ENCODE data around the gene EFCAB14.

DNA sequence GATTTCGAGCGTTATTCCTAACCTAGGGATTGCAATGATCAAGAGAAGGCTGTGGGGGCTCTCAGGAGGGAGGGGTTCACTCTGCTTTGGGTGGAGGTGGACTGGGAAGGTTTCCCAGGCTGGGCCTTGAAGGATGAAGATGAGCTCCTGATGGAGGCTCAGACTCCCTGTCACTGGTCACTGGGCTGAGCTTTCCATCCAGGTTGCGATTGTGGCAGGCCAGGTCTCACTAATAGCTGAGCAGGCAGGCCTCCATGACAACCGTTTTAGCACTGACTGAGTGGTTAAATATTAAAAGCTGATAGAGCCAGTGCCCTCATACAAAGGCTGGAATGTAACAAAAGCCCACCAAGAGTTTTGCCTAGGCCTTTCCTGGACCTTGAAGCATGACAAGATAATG is 36.2 kb upstream of the EFCAB14 start:
- TF ChIP-seq, protein P1, sequence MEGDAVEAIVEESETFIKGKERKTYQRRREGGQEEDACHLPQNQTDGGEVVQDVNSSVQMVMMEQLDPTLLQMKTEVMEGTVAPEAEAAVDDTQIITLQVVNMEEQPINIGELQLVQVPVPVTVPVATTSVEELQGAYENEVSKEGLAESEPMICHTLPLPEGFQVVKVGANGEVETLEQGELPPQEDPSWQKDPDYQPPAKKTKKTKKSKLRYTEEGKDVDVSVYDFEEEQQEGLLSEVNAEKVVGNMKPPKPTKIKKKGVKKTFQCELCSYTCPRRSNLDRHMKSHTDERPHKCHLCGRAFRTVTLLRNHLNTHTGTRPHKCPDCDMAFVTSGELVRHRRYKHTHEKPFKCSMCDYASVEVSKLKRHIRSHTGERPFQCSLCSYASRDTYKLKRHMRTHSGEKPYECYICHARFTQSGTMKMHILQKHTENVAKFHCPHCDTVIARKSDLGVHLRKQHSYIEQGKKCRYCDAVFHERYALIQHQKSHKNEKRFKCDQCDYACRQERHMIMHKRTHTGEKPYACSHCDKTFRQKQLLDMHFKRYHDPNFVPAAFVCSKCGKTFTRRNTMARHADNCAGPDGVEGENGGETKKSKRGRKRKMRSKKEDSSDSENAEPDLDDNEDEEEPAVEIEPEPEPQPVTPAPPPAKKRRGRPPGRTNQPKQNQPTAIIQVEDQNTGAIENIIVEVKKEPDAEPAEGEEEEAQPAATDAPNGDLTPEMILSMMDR (conservative IDR thresholded peaks at IDR 0.05; ENCODE audit: low read length): no peak
- no peak for TF ChIP-seq EZH2phosphoT487 (IDR thresholded peaks at IDR 0.05; ENCODE audit: borderline replicate concordance, low read depth, low read length)
